NB4 (cell line): Measurements from ENCODE around the gene NUMA1.

Source experiments
- CTCF ChIP-seq: IDR thresholded peaks from one replicate; pipeline ENCODE4 v1.5.1; 2012; ENCODE audit warnings: low read depth, low read length
- POLR2A ChIP-seq: IDR thresholded peaks from 2 replicates; pipeline ENCODE4 v1.6.1; 2011; ENCODE audit warnings: mild to moderate bottlenecking; ENCODE audit not compliant: insufficient read length; ENCODE audit errors: extremely low read depth

GRCh38 chr11:72084076-72084475 is 3.7 kb upstream of the NUMA1 start:
- TF ChIP-seq CTCF (no peak), POLR2A (no peak)
